ENCODE data around the gene S100B.
A peak's percentile ranks its signal among the peaks of the same experiment; 100 is the strongest.

The S100B gene

GRCh38 chr21:46628868-46629267 is 24.0 kb upstream of the S100B start:
- no peaks in the 10 kb centered on the region for H3K27me3 ChIP-seq (ENCODE audit: control insufficient read depth, insufficient read depth, low read length, poor library complexity, severe bottlenecking)
- WGBS, 2 experiments, result 92% methylated on average over 6 of the region's 6 CpGs
- no peaks in the 10 kb centered on the region for H3K36me3 ChIP-seq (ENCODE audit: control insufficient read depth, insufficient read depth, low read length)
- no peak overlapping the region for H3K27ac ChIP-seq (ENCODE audit: insufficient read depth, low read depth, low read length, poor library complexity, severe bottlenecking)
- H3K4me3 ChIP-seq (ENCODE audit: insufficient read depth, low read depth, low read length), result no peak overlapping the region
- H3K4me1 ChIP-seq (ENCODE audit: control insufficient read depth, insufficient read depth, low read length), result peaks cover 7% of the 10 kb centered on the region
- H3K9me3 ChIP-seq (ENCODE audit: control insufficient read depth, low read length), result no peaks in the 10 kb centered on the region

- no peak overlapping the region for H3K4me3 ChIP-seq (ENCODE audit: insufficient read depth, low read depth, low read length)
- no peaks in the 10 kb centered on the region for H3K9me3 ChIP-seq (ENCODE audit: control insufficient read depth, low read length)
- no peaks in the 10 kb centered on the region for H3K36me3 ChIP-seq (ENCODE audit: control insufficient read depth, insufficient read depth, low read length)
- WGBS, 2 experiments, result 90 to 96% methylated on average over 4 of the region's 4 CpGs
- H3K27me3 ChIP-seq (ENCODE audit: control insufficient read depth, insufficient read depth, low read length, poor library complexity, severe bottlenecking), result no peaks in the 10 kb centered on the region
- peaks cover 8% of the 10 kb centered on the region for H3K4me1 ChIP-seq (ENCODE audit: control insufficient read depth, insufficient read depth, low read length)
- no peak overlapping the region for H3K27ac ChIP-seq (ENCODE audit: insufficient read depth, low read depth, low read length, poor library complexity, severe bottlenecking)
These were observed 22.8 kb upstream of the S100B start for GRCh38 chr21:46627726-46628125.

GRCh38 chr21:46626975-46627501 is 22.2 kb upstream of the S100B start:
- Histone ChIP-seq H3K27ac (ENCODE audit: insufficient read depth, low read depth, low read length, poor library complexity, severe bottlenecking) (no peak overlapping the region), H3K9me3 (ENCODE audit: control insufficient read depth, low read length) (no peaks in the 10 kb centered on the region), H3K36me3 (ENCODE audit: control insufficient read depth, insufficient read depth, low read length) (no peaks in the 10 kb centered on the region), H3K4me3 (ENCODE audit: insufficient read depth, low read depth, low read length) (no peak overlapping the region), H3K4me1 (ENCODE audit: control insufficient read depth, insufficient read depth, low read length) (peaks cover 14% of the 10 kb centered on the region), H3K27me3 (ENCODE audit: control insufficient read depth, insufficient read depth, low read length, poor library complexity, severe bottlenecking) (no peaks in the 10 kb centered on the region)
- WGBS, 2 experiments, result 85 to 88% methylated on average over 6 of the region's 6 CpGs

GRCh38 chr21:46626536-46626935 is 21.7 kb upstream of the S100B start:
- no peaks in the 10 kb centered on the region for H3K36me3 ChIP-seq (ENCODE audit: control insufficient read depth, insufficient read depth, low read length)
- H3K4me1 ChIP-seq (ENCODE audit: control insufficient read depth, insufficient read depth, low read length), result peaks cover 19% of the 10 kb centered on the region
- no peak overlapping the region for H3K4me3 ChIP-seq (ENCODE audit: insufficient read depth, low read depth, low read length)
- WGBS, 2 experiments, result 95% methylated on average over 7 of the region's 7 CpGs
- no peaks in the 10 kb centered on the region for H3K9me3 ChIP-seq (ENCODE audit: control insufficient read depth, low read length)
- no peaks in the 10 kb centered on the region for H3K27me3 ChIP-seq (ENCODE audit: control insufficient read depth, insufficient read depth, low read length, poor library complexity, severe bottlenecking)
- H3K27ac ChIP-seq (ENCODE audit: insufficient read depth, low read depth, low read length, poor library complexity, severe bottlenecking), result no peak overlapping the region

- Histone ChIP-seq H3K4me1 (ENCODE audit: control insufficient read depth, insufficient read depth, low read length) (peaks cover 27% of the 10 kb centered on the region), H3K27me3 (ENCODE audit: control insufficient read depth, insufficient read depth, low read length, poor library complexity, severe bottlenecking) (no peaks in the 10 kb centered on the region), H3K27ac (ENCODE audit: insufficient read depth, low read depth, low read length, poor library complexity, severe bottlenecking) (no peak overlapping the region), H3K4me3 (ENCODE audit: insufficient read depth, low read depth, low read length) (no peak overlapping the region), H3K36me3 (ENCODE audit: control insufficient read depth, insufficient read depth, low read length) (no peaks in the 10 kb centered on the region), H3K9me3 (ENCODE audit: control insufficient read depth, low read length) (no peaks in the 10 kb centered on the region)
- WGBS, 2 experiments, result 74 to 100% methylated on average over 1 of the region's 1 CpG
These were observed 20.9 kb upstream of the S100B start for GRCh38 chr21:46625759-46626158.

- Histone ChIP-seq H3K4me1 (ENCODE audit: control insufficient read depth, insufficient read depth, low read length) (peaks cover 28% of the 10 kb centered on the region), H3K4me3 (ENCODE audit: insufficient read depth, low read depth, low read length) (no peak overlapping the region), H3K27ac (ENCODE audit: insufficient read depth, low read depth, low read length, poor library complexity, severe bottlenecking) (no peak overlapping the region), H3K27me3 (ENCODE audit: control insufficient read depth, insufficient read depth, low read length, poor library complexity, severe bottlenecking) (no peaks in the 10 kb centered on the region), H3K36me3 (ENCODE audit: control insufficient read depth, insufficient read depth, low read length) (no peaks in the 10 kb centered on the region), H3K9me3 (ENCODE audit: control insufficient read depth, low read length) (no peaks in the 10 kb centered on the region)
- WGBS, 2 experiments, result 92% methylated on average over 16 of the region's 16 CpGs
These were observed 19.2 kb upstream of the S100B start for GRCh38 chr21:46624050-46624449.

- WGBS, 2 experiments, result 13 to 14% methylated on average over 4 of the region's 4 CpGs
- Histone ChIP-seq H3K27me3 (ENCODE audit: control insufficient read depth, insufficient read depth, low read length, poor library complexity, severe bottlenecking) (no peaks in the 10 kb centered on the region), H3K9me3 (ENCODE audit: control insufficient read depth, low read length) (no peaks in the 10 kb centered on the region), H3K4me3 (ENCODE audit: insufficient read depth, low read depth, low read length) (no peak overlapping the region), H3K27ac (ENCODE audit: insufficient read depth, low read depth, low read length, poor library complexity, severe bottlenecking) (peak overlapping the region; percentile 97), H3K36me3 (ENCODE audit: control insufficient read depth, insufficient read depth, low read length) (no peaks in the 10 kb centered on the region), H3K4me1 (ENCODE audit: control insufficient read depth, insufficient read depth, low read length) (peaks cover 28% of the 10 kb centered on the region)
These were observed 17.3 kb upstream of the S100B start for GRCh38 chr21:46622226-46622625.

- no peaks in the 10 kb centered on the region for H3K36me3 ChIP-seq (ENCODE audit: control insufficient read depth, insufficient read depth, low read length)
- 49 to 71% methylated on average over 7 to 9 of the region's 9 CpGs for WGBS, 2 experiments
- no peaks in the 10 kb centered on the region for H3K9me3 ChIP-seq (ENCODE audit: control insufficient read depth, low read length)
- peaks cover 28% of the 10 kb centered on the region for H3K4me1 ChIP-seq (ENCODE audit: control insufficient read depth, insufficient read depth, low read length)
- H3K4me3 ChIP-seq (ENCODE audit: insufficient read depth, low read depth, low read length), result no peak overlapping the region
- H3K27ac ChIP-seq (ENCODE audit: insufficient read depth, low read depth, low read length, poor library complexity, severe bottlenecking), result peak overlapping the region; percentile 97
- H3K27me3 ChIP-seq (ENCODE audit: control insufficient read depth, insufficient read depth, low read length, poor library complexity, severe bottlenecking), result no peaks in the 10 kb centered on the region
These were observed 16.7 kb upstream of the S100B start for GRCh38 chr21:46621457-46622182.

- no peaks in the 10 kb centered on the region for H3K9me3 ChIP-seq (ENCODE audit: control insufficient read depth, low read length)
- 96 to 97% methylated on average over 7 of the region's 7 CpGs for WGBS, 2 experiments
- H3K27me3 ChIP-seq (ENCODE audit: control insufficient read depth, insufficient read depth, low read length, poor library complexity, severe bottlenecking), result no peaks in the 10 kb centered on the region
- H3K36me3 ChIP-seq (ENCODE audit: control insufficient read depth, insufficient read depth, low read length), result no peaks in the 10 kb centered on the region
- H3K27ac ChIP-seq (ENCODE audit: insufficient read depth, low read depth, low read length, poor library complexity, severe bottlenecking), result peak overlapping the region; percentile 97
- peaks cover 28% of the 10 kb centered on the region for H3K4me1 ChIP-seq (ENCODE audit: control insufficient read depth, insufficient read depth, low read length)
- H3K4me3 ChIP-seq (ENCODE audit: insufficient read depth, low read depth, low read length), result no peak overlapping the region
These were observed 16.0 kb upstream of the S100B start for GRCh38 chr21:46620846-46621245.

- Histone ChIP-seq H3K27ac (ENCODE audit: insufficient read depth, low read depth, low read length, poor library complexity, severe bottlenecking) (no peak overlapping the region), H3K9me3 (ENCODE audit: control insufficient read depth, low read length) (no peaks in the 10 kb centered on the region), H3K4me3 (ENCODE audit: insufficient read depth, low read depth, low read length) (no peak overlapping the region), H3K27me3 (ENCODE audit: control insufficient read depth, insufficient read depth, low read length, poor library complexity, severe bottlenecking) (no peaks in the 10 kb centered on the region), H3K4me1 (ENCODE audit: control insufficient read depth, insufficient read depth, low read length) (peaks cover 28% of the 10 kb centered on the region), H3K36me3 (ENCODE audit: control insufficient read depth, insufficient read depth, low read length) (no peaks in the 10 kb centered on the region)
- WGBS, 2 experiments, result 94 to 100% methylated on average over 2 of the region's 2 CpGs
These were observed 15.0 kb upstream of the S100B start for GRCh38 chr21:46619846-46620245.
